ENCODE data around the gene S100A4. TPM values are rescaled to one million over a fixed set of nuclear protein-coding genes. Genes with fewer than 3 reads are reported as not detected.
A peak's percentile ranks its signal among the peaks of the same experiment; 100 is the strongest.

S100A4 gene
- total RNA-seq, 1 donor from 2014 or later = 69.3 TPM

DNA sequence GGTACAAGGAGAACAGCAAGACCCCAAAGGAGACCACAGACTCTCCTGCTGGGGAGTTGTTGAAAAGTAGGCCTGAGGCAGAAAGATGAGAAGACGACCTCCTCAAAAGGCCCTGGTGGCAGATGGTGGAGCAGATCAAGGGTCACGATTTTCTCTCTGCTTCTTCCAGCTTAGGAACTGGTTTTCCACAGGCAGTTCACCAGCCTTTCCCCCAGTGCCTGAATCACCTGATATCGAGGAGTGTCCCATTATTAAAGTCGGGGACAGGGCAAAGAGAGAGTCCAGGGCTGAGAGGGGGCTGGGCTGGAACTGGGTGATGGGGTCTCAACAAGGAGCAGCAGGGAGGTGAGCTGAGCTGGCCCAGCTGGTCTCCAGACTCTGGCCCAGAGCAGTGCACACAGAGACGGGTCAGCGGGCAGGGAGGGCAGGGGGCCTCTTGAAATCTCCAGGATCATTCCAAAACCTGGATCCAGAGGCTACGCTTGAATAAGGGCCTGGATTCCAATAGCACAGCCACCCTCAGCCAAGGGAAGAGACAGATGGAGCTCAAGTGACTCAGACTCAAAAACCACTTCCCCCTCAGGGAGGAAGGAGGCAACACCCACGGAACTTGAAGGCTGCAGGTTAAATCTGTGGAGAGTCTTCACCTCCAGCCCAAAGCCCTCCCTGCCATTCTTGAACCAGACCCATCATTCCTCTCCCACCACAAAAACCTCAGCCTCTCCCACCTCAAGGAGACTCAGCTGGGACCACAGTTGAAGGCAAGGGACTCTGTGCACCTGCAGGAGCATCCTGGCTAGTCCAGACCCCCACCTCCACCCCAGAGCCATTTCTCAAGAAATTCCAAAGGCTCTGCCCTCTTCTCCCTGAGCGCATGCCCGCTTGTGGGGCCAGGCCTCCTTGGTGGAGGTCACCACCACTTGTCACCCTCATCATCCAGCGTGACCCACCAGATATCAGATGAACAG lies 4.9 kb downstream of the S100A4 start, which contains the start of gene S100A5:
TSS of gene S100A5 (minus strand) at position 541 of the 968 bp plus-strand sequence. CDS start 743 bp downstream, outside the sequence.
- Histone ChIP-seq H3K4me3 (ENCODE audit: insufficient read depth, low read depth, low read length) (no peak within 1 kb of the TSS), H3K27ac (ENCODE audit: low read depth, low read length) (no peak within 1 kb of the TSS), H4K20me1 (ENCODE audit: insufficient read depth, low read length) (no peaks in the 10 kb centered on the region), H3K9ac (ENCODE audit: low read length) (no peak within 1 kb of the TSS), H3K9me3 (ENCODE audit: insufficient read depth, low read depth, low read length) (no peaks in the 10 kb centered on the region), H2AFZ (ENCODE audit: low read depth, low read length) (peak within 1 kb of the TSS; percentile 31), H3K4me1 (ENCODE audit: insufficient read depth, low read length) (peaks cover 39% of the 10 kb centered on the region), H3K79me2 (ENCODE audit: insufficient read depth, low read length) (peaks cover 5% of the 10 kb centered on the region), H3K4me2 (ENCODE audit: low read length) (peak within 1 kb of the TSS; percentile 49), H3K36me3 (ENCODE audit: insufficient read depth, low read length) (no peaks in the 10 kb centered on the region), H3K27me3 (ENCODE audit: insufficient read depth, low read length) (no peaks in the 10 kb centered on the region)
- peak within 1 kb of the TSS; percentile 72 for H3K27ac Mint-ChIP-seq (ENCODE audit: unreplicated experiment)
- FAIRE-seq (no peak), DNase-seq (ENCODE audit: low read depth) (peak; percentile 71)
- TF ChIP-seq CTCF (IDR thresholded peaks at IDR 0.05; ENCODE audit: insufficient read depth, low read depth, low read length) (no peak), EZH2 (IDR thresholded peaks at IDR 0.05; ENCODE audit: insufficient read depth, low read length) (no peak)
- H3K4me1 Mint-ChIP-seq (ENCODE audit: low read depth, unreplicated experiment) = peaks cover 58% of the 10 kb centered on the region
- H3K27me3 Mint-ChIP-seq (ENCODE audit: low read depth, unreplicated experiment) = no peaks in the 10 kb centered on the region
- H3K9me3 Mint-ChIP-seq (ENCODE audit: unreplicated experiment) = no peaks in the 10 kb centered on the region
- peaks cover 2% of the 10 kb centered on the region for H3K36me3 Mint-ChIP-seq (ENCODE audit: low read depth, unreplicated experiment)
- no peak within 1 kb of the TSS for H3K4me3 Mint-ChIP-seq (ENCODE audit: unreplicated experiment)

- DNase-seq (ENCODE audit: low read depth) = no peak
- no peaks in the 10 kb centered on the region for H3K27me3 Mint-ChIP-seq (ENCODE audit: low read depth, unreplicated experiment)
- peaks cover 50% of the 10 kb centered on the region for H3K4me1 Mint-ChIP-seq (ENCODE audit: low read depth, unreplicated experiment)
- TF ChIP-seq EZH2 (IDR thresholded peaks at IDR 0.05; ENCODE audit: insufficient read depth, low read length) = no peak
- TF ChIP-seq CTCF (IDR thresholded peaks at IDR 0.05; ENCODE audit: insufficient read depth, low read depth, low read length) = no peak
- H3K27ac Mint-ChIP-seq (ENCODE audit: unreplicated experiment) = peak overlapping the region; percentile 58
- H3K9me3 Mint-ChIP-seq (ENCODE audit: unreplicated experiment) = no peaks in the 10 kb centered on the region
- peaks cover 16% of the 10 kb centered on the region for H3K79me2 ChIP-seq (ENCODE audit: insufficient read depth, low read length)
- H4K20me1 ChIP-seq (ENCODE audit: insufficient read depth, low read length) = no peaks in the 10 kb centered on the region
- H3K4me3 ChIP-seq (ENCODE audit: insufficient read depth, low read depth, low read length) = no peak overlapping the region
- no peak for FAIRE-seq
- H3K9me3 ChIP-seq (ENCODE audit: insufficient read depth, low read depth, low read length) = no peaks in the 10 kb centered on the region
- H3K36me3 ChIP-seq (ENCODE audit: insufficient read depth, low read length) = no peaks in the 10 kb centered on the region
- H3K4me3 Mint-ChIP-seq (ENCODE audit: unreplicated experiment) = no peak overlapping the region
- no peak overlapping the region for H3K27ac ChIP-seq (ENCODE audit: low read depth, low read length)
- H3K36me3 Mint-ChIP-seq (ENCODE audit: low read depth, unreplicated experiment) = peaks cover 2% of the 10 kb centered on the region
- H3K4me1 ChIP-seq (ENCODE audit: insufficient read depth, low read length) = peaks cover 39% of the 10 kb centered on the region
- H3K9ac ChIP-seq (ENCODE audit: low read length) = no peak overlapping the region
- H2AFZ ChIP-seq (ENCODE audit: low read depth, low read length) = no peak overlapping the region
- no peak overlapping the region for H3K4me2 ChIP-seq (ENCODE audit: low read length)
- H3K27me3 ChIP-seq (ENCODE audit: insufficient read depth, low read length) = no peaks in the 10 kb centered on the region
Measured at GRCh38 chr1:153539395-153540093, 6.1 kb downstream of the S100A4 start.

Data from astrocyte (in vitro differentiated cells and primary cell).